Lower leg skin (tissue), 3 donors: ENCODE results near the gene GALNT18.

ENCODE experiments used
- CTCF ChIP-seq, 3 donors: fragments of 450-650 bp; IDR thresholded peaks; one replicate each; pipeline ENCODE4 v1.5.1; 2016; ENCODE audit warnings: antibody characterized with exemption in 3 of 3, mild to moderate bottlenecking in 3 of 3, moderate library complexity in 2 of 3
- POLR2A ChIP-seq, 2 donors: fragments of 450-650 bp; IDR thresholded peaks; one replicate each; pipeline ENCODE4 v1.6.1; 2016 to 2017; ENCODE audit warnings: antibody characterized with exemption in 2 of 2, mild to moderate bottlenecking in 1 of 2, moderate library complexity in 1 of 2

- TF ChIP-seq CTCF (IDR thresholded peaks at IDR 0.05) (no peak), POLR2A (IDR thresholded peaks at IDR 0.05) (no peak)
Measured at GRCh38 chr11:11536650-11537049, 85.2 kb downstream of the GALNT18 start.
